Liver (tissue), 9 donors: ENCODE measurements around the gene GJE1. TPM values are rescaled to one million over a fixed set of nuclear protein-coding genes. Genes with fewer than 3 reads are reported as not detected.

Source experiments
- DNase-seq: peaks from one replicate; pipeline ENCODE4 v3.0.0-alpha.2; 2017; ENCODE audit warnings: low spot score
- H3K27ac ChIP-seq, 2 donors: one replicate each; pipeline ENCODE4 v1.7.0; 2013; ENCODE audit warnings: inconsistent platforms in 2 of 2, low read length in 2 of 2, control low read depth in 1 of 2, low read depth in 1 of 2, mild to moderate bottlenecking in 1 of 2
- H3K27me3 ChIP-seq, 4 donors: one replicate each; pipeline versions ENCODE4 v1.6.1 to v1.7.0; 2013; ENCODE audit warnings: low read length in 3 of 4, inconsistent platforms in 1 of 4, mild to moderate bottlenecking in 1 of 4, moderate library complexity in 1 of 4; ENCODE audit not compliant: control insufficient read depth in 4 of 4, insufficient read depth in 4 of 4
- H3K36me3 ChIP-seq, 4 donors: one replicate each; pipeline versions ENCODE4 v1.6.1 to v1.7.0; 2013; ENCODE audit warnings: low read length in 3 of 4, mild to moderate bottlenecking in 3 of 4, low read depth in 1 of 4, moderate library complexity in 1 of 4; ENCODE audit not compliant: control insufficient read depth in 4 of 4, insufficient read depth in 3 of 4
- H3K4me1 ChIP-seq, 4 donors: one replicate each; pipeline versions ENCODE4 v1.6.1 to v1.7.0; 2013; ENCODE audit warnings: low read length in 3 of 4, mild to moderate bottlenecking in 3 of 4, moderate library complexity in 1 of 4; ENCODE audit not compliant: control insufficient read depth in 4 of 4, insufficient read depth in 4 of 4
- H3K4me3 ChIP-seq, 3 donors: one replicate each; pipeline versions ENCODE4 v1.6.1 to v1.7.0; 2013; ENCODE audit warnings: low read length in 3 of 3, control low read depth in 1 of 3, low read depth in 1 of 3, mild to moderate bottlenecking in 1 of 3
- H3K9ac ChIP-seq, 2 donors: one replicate each; pipeline ENCODE4 v1.7.0; 2013; ENCODE audit warnings: low read length in 2 of 2, mild to moderate bottlenecking in 2 of 2, moderate library complexity in 2 of 2, control low read depth in 1 of 2, low read depth in 1 of 2
- H3K9me3 ChIP-seq, 4 donors: one replicate each; pipeline versions ENCODE4 v1.6.1 to v1.7.0; 2013; ENCODE audit warnings: low read length in 3 of 4; ENCODE audit not compliant: control insufficient read depth in 4 of 4
- EGR1 ChIP-seq, 2 donors: IDR thresholded peaks; 2 replicates each; pipeline ENCODE4 v1.6.1; 2016 to 2018; ENCODE audit warnings: antibody characterized with exemption in 2 of 2, low read depth in 2 of 2
- FOXA1 ChIP-seq: IDR thresholded peaks from 2 replicates; pipeline ENCODE4 v1.6.1; 2016; ENCODE audit warnings: antibody characterized with exemption
- FOXA2 ChIP-seq: IDR thresholded peaks from 2 replicates; pipeline ENCODE4 v1.6.1; 2016; ENCODE audit warnings: antibody characterized with exemption
- GABPA ChIP-seq, 2 donors: IDR thresholded peaks in 1 of 2; conservative IDR thresholded peaks in 1 of 2; 2 replicates each; pipeline ENCODE4 v1.6.1; 2016; ENCODE audit warnings: antibody characterized with exemption in 2 of 2, mild to moderate bottlenecking in 1 of 2, moderate library complexity in 1 of 2
- HNF4A ChIP-seq, 2 donors: conservative IDR thresholded peaks; 2 replicates each; pipeline ENCODE4 v1.6.1; 2016; ENCODE audit warnings: antibody characterized with exemption in 2 of 2, mild to moderate bottlenecking in 2 of 2
- HNF4G ChIP-seq: IDR thresholded peaks from 2 replicates; pipeline ENCODE4 v1.6.1; 2016; ENCODE audit warnings: antibody characterized with exemption
- JUND ChIP-seq, 2 donors: IDR thresholded peaks; 2 replicates each; pipeline ENCODE4 v1.6.1; 2016; ENCODE audit warnings: antibody characterized with exemption in 2 of 2
- NR2F2 ChIP-seq: IDR thresholded peaks from 2 replicates; pipeline ENCODE4 v1.6.1; 2016; ENCODE audit warnings: antibody characterized with exemption
- RAD21 ChIP-seq, 2 donors: IDR thresholded peaks; 2 replicates each; pipeline ENCODE4 v1.6.1; 2016; ENCODE audit warnings: antibody characterized with exemption in 2 of 2, mild to moderate bottlenecking in 2 of 2
- RXRA ChIP-seq, 2 donors: IDR thresholded peaks; 2 replicates each; pipeline ENCODE4 v1.6.1; 2017 to 2018; ENCODE audit warnings: antibody characterized with exemption in 2 of 2, mild to moderate bottlenecking in 1 of 2
- SP1 ChIP-seq: IDR thresholded peaks from 2 replicates; pipeline ENCODE4 v1.6.1; 2018; ENCODE audit warnings: antibody characterized with exemption, mild to moderate bottlenecking
- TAF1 ChIP-seq: conservative IDR thresholded peaks from 2 replicates; pipeline ENCODE4 v1.6.1; 2016; ENCODE audit warnings: antibody characterized with exemption, mild to moderate bottlenecking
- YY1 ChIP-seq: IDR thresholded peaks from 2 replicates; pipeline ENCODE4 v1.6.1; 2016; ENCODE audit warnings: antibody characterized with exemption, mild to moderate bottlenecking
- WGBS: extraction: QIAGEN DNeasy Blood & Tissue Kit; methylation state at CpG from one replicate; pipeline ENCODE4 v1.1.7; 2013; 5-methylcytosine and 5-hydroxymethylcytosine counted together
- polyA plus RNA-seq, 2 donors: library from polyadenylated mRNA; stranded (reverse) in 1 of 2; unstranded in 1 of 2; fragments of 200-250 nt in 1 of 2; fragments of >200 nt in 1 of 2; fragmentation: Nextera tagmentation in 1 of 2; extraction: Ambion mirVana in 1 of 2; gene quantifications; one replicate each; pipeline versions ENCODE4 v1.2.1 to v1.2.3, GENCODE V29; 2013 to 2015
- total RNA-seq, 2 donors: library from RNA; depleted of rRNA; stranded (reverse); fragments of >200 nt; gene quantifications; one replicate each; pipeline ENCODE4 v1.2.3, GENCODE V29; 2014
- TF ChIP-seq, protein P1 (sequence below): IDR thresholded peaks from 2 replicates; pipeline ENCODE4 v1.6.1; 2016; ENCODE audit warnings: antibody characterized with exemption
- TF ChIP-seq, protein P2 (sequence below): IDR thresholded peaks from 2 replicates; pipeline ENCODE4 v1.6.1; 2016; ENCODE audit warnings: antibody characterized with exemption, mild to moderate bottlenecking
- TF ChIP-seq, protein P3 (sequence below): IDR thresholded peaks from 2 replicates; pipeline ENCODE4 v1.6.1; 2016; ENCODE audit warnings: antibody characterized with exemption
- TF ChIP-seq, protein P4 (sequence below): IDR thresholded peaks from 2 replicates; pipeline ENCODE4 v1.6.1; 2016; ENCODE audit warnings: antibody characterized with exemption
- donor health status: healthy.
- donor health status: healthy.
- donor health status: healthy.
- donor health status: healthy.
- donor health status: healthy.

GJE1 gene
- total and polyA plus RNA-seq, 4 donors = not detected

GRCh38 chr6:142152746-142153145 is 20.0 kb downstream of the GJE1 start:
- Histone ChIP-seq H3K27me3 (no peaks in the 10 kb centered on the region), H3K4me3 (no peak overlapping the region), H3K9ac (no peak overlapping the region), H3K9me3 (no peaks in the 10 kb centered on the region), H3K27ac (no peak overlapping the region), H3K4me1 (peaks cover 6 to 25% (median 18%) of the 10 kb centered on the region in 4 donors), H3K36me3 (no peaks in the 10 kb centered on the region)
- TF ChIP-seq, protein P1, sequence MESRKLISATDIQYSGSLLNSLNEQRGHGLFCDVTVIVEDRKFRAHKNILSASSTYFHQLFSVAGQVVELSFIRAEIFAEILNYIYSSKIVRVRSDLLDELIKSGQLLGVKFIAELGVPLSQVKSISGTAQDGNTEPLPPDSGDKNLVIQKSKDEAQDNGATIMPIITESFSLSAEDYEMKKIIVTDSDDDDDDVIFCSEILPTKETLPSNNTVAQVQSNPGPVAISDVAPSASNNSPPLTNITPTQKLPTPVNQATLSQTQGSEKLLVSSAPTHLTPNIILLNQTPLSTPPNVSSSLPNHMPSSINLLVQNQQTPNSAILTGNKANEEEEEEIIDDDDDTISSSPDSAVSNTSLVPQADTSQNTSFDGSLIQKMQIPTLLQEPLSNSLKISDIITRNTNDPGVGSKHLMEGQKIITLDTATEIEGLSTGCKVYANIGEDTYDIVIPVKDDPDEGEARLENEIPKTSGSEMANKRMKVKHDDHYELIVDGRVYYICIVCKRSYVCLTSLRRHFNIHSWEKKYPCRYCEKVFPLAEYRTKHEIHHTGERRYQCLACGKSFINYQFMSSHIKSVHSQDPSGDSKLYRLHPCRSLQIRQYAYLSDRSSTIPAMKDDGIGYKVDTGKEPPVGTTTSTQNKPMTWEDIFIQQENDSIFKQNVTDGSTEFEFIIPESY = no peak
- TF ChIP-seq SP1 = no peak
- no peak for TF ChIP-seq HNF4G
- TF ChIP-seq EGR1 (IDR thresholded peaks at IDR 0.05; ENCODE audit: low read depth in 2 of 2) = no peak
- no peak for TF ChIP-seq JUND (IDR thresholded peaks at IDR 0.05)
- TF ChIP-seq, protein P2, sequence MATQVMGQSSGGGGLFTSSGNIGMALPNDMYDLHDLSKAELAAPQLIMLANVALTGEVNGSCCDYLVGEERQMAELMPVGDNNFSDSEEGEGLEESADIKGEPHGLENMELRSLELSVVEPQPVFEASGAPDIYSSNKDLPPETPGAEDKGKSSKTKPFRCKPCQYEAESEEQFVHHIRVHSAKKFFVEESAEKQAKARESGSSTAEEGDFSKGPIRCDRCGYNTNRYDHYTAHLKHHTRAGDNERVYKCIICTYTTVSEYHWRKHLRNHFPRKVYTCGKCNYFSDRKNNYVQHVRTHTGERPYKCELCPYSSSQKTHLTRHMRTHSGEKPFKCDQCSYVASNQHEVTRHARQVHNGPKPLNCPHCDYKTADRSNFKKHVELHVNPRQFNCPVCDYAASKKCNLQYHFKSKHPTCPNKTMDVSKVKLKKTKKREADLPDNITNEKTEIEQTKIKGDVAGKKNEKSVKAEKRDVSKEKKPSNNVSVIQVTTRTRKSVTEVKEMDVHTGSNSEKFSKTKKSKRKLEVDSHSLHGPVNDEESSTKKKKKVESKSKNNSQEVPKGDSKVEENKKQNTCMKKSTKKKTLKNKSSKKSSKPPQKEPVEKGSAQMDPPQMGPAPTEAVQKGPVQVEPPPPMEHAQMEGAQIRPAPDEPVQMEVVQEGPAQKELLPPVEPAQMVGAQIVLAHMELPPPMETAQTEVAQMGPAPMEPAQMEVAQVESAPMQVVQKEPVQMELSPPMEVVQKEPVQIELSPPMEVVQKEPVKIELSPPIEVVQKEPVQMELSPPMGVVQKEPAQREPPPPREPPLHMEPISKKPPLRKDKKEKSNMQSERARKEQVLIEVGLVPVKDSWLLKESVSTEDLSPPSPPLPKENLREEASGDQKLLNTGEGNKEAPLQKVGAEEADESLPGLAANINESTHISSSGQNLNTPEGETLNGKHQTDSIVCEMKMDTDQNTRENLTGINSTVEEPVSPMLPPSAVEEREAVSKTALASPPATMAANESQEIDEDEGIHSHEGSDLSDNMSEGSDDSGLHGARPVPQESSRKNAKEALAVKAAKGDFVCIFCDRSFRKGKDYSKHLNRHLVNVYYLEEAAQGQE = no peak
- TF ChIP-seq NR2F2 = no peak
- TF ChIP-seq, protein P3, sequence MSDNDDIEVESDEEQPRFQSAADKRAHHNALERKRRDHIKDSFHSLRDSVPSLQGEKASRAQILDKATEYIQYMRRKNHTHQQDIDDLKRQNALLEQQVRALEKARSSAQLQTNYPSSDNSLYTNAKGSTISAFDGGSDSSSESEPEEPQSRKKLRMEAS = no peak
- TF ChIP-seq GABPA (IDR thresholded peaks at IDR 0.05 in 1 of 2, conservative IDR thresholded peaks at IDR 0.05 in 1 of 2) = no peak
- no peak for DNase-seq

DNA sequence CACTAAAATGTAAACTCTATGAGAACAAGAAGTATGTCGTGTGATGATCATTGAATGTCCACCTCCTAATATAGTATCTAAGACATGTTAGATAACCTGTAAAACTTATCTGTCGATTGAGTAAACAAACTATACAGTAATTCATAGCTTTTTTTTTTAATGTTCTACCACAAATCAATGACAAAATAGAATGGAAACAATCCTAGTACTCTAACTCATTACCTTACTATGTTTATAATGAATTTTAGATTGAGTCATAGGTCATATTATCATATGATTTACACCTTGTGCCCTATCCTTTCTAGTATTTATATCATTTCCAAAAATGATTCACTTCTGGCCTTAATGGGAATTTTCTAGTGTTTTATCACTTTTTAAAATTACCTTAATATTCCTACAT is 20.5 kb downstream of the GJE1 start:
- no peak overlapping the region for H3K27ac ChIP-seq
- peaks cover 4 to 21% (median 14%) of the 10 kb centered on the region in 4 donors for H3K4me1 ChIP-seq
- WGBS = 81% methylated on average over 2 of the region's 2 CpGs
- H3K4me3 ChIP-seq = no peak overlapping the region
- H3K9me3 ChIP-seq = no peaks in the 10 kb centered on the region
- no peak for TF ChIP-seq SP1
- TF ChIP-seq FOXA2 = no peak
- TF ChIP-seq FOXA1 = no peak
- no peak overlapping the region for H3K9ac ChIP-seq
- H3K27me3 ChIP-seq = no peaks in the 10 kb centered on the region
- DNase-seq = no peak
- H3K36me3 ChIP-seq = no peaks in the 10 kb centered on the region

DNA sequence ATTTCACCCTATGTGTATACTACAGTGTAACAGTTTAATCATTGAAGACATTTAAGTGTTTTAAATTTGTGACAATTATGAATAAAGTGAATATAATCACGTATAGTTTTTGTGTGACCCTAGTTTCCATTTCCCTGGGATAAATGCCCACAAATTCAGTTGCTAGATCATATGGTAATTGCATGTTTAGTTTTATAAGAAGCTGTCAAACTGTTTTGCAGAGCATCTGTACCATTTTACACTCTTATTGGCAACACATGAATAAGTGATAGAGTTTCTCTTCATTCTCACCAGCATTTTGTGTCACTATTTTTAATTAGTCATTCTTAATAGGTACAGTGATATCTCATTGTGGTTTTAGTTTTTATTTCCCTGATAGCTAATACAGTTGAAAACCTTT is 21.6 kb downstream of the GJE1 start:
- no peaks in the 10 kb centered on the region for H3K36me3 ChIP-seq
- no peaks in the 10 kb centered on the region for H3K9me3 ChIP-seq
- H3K27ac ChIP-seq = no peak overlapping the region
- 82% methylated on average over 1 of the region's 1 CpG for WGBS
- H3K27me3 ChIP-seq = no peaks in the 10 kb centered on the region
- no peak overlapping the region for H3K4me3 ChIP-seq
- peaks cover 0 to 10% (median 3%) of the 10 kb centered on the region in 4 donors for H3K4me1 ChIP-seq
- H3K9ac ChIP-seq = no peak overlapping the region
- no peak for DNase-seq
- no peak for TF ChIP-seq JUND (IDR thresholded peaks at IDR 0.05)
- no peak for TF ChIP-seq YY1
- no peak for TF ChIP-seq NR2F2
- no peak for TF ChIP-seq HNF4A (conservative IDR thresholded peaks at IDR 0.05)
- no peak for TF ChIP-seq GABPA (IDR thresholded peaks at IDR 0.05 in 1 of 2, conservative IDR thresholded peaks at IDR 0.05 in 1 of 2)
- TF ChIP-seq, protein P3 = no peak
- no peak for TF ChIP-seq EGR1 (IDR thresholded peaks at IDR 0.05; ENCODE audit: low read depth in 2 of 2)
- no peak for TF ChIP-seq HNF4G
- no peak for TF ChIP-seq RXRA (IDR thresholded peaks at IDR 0.05)
- TF ChIP-seq RAD21 (IDR thresholded peaks at IDR 0.05) = no peak
- TF ChIP-seq, protein P4, sequence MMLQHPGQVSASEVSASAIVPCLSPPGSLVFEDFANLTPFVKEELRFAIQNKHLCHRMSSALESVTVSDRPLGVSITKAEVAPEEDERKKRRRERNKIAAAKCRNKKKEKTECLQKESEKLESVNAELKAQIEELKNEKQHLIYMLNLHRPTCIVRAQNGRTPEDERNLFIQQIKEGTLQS = no peak
- no peak for TF ChIP-seq TAF1
- TF ChIP-seq, protein P2 = no peak
- no peak for TF ChIP-seq FOXA2
